HFFc6 (cell line): ENCODE measurements around the gene MRPL40. TPM values are rescaled to one million over a fixed set of nuclear protein-coding genes. Genes with fewer than 3 reads are reported as not detected.

Experiments
- DNase-seq: peaks from one replicate; pipeline ENCODE4 v3.0.0-alpha.2; 2018
- H3K27ac Mint-ChIP-seq: 2 replicates; pipeline ENCODE4 v1.8.0; 2020; ENCODE audit warnings: mild to moderate bottlenecking, mixed read lengths
- H3K27me3 Mint-ChIP-seq: 2 replicates; pipeline ENCODE4 v1.8.0; 2021; ENCODE audit warnings: mild to moderate bottlenecking, moderate library complexity, mixed read lengths; ENCODE audit not compliant: insufficient read depth
- H3K36me3 Mint-ChIP-seq: 2 replicates; pipeline ENCODE4 v1.8.0; 2021; ENCODE audit warnings: low read depth, mixed read lengths
- H3K4me1 Mint-ChIP-seq: 2 replicates; pipeline ENCODE4 v1.8.0; 2020; ENCODE audit warnings: low read depth, mixed read lengths
- H3K4me3 Mint-ChIP-seq: 2 replicates; pipeline ENCODE4 v1.8.0; 2020; ENCODE audit warnings: mild to moderate bottlenecking, moderate library complexity, mixed read lengths
- H3K9me3 Mint-ChIP-seq: 2 replicates; pipeline ENCODE4 v1.8.0; 2020; ENCODE audit warnings: mild to moderate bottlenecking, mixed read lengths
- CTCF ChIP-seq: fragments of 200-600 bp; sonication (generic); IDR thresholded peaks from 2 replicates; pipeline ENCODE4 v1.5.0; 2021; ENCODE audit warnings: antibody characterized with exemption, mild to moderate bottlenecking
- total RNA-seq, 6 experiments: library from RNA; stranded (reverse); fragmentation: NEBNext Ultra II Directional; extraction: Animal tissue kit (Norgen Biotek cat#: 25700); gene quantifications; 2 replicates in 1 of 6; 3 replicates in 5 of 6; pipeline ENCODE4 v1.2.3, GENCODE V29; 2021

The MRPL40 gene
- total RNA-seq, 6 experiments from 2014 or later = 44.6 to 52.6 (median 47.5) TPM

- Mint-ChIP-seq H3K36me3 (peaks cover 18% of the 10 kb centered on the region; the same call in 1 of the 2 replicates), H3K4me1 (peaks cover 48% of the 10 kb centered on the region), H3K9me3 (no peaks in the 10 kb centered on the region), H3K27me3 (no peaks in the 10 kb centered on the region; the same call in 1 of the 2 replicates), H3K27ac (peak overlapping the region; percentile 48), H3K4me3 (no peak overlapping the region; the same call in 1 of the 2 replicates)
- no peak for TF ChIP-seq CTCF
- DNase-seq = peak; percentile 28
Observed at GRCh38 chr22:19422440-19423301, 9.7 kb upstream of the MRPL40 start.

DNA sequence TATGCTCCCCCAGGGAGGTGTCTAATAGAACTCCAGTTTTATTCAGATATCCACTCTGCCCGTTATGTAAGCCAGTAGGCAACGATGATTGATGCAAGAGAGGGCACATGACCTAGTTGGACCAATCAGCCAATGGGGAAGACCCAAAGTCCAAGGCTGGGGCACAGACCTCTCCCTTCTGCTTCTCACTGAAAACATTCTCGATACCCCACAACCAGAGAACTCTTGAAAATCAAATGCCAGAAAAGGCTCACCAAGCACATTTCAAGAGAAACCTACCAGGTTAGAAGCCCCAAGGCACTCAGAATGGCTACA is 8.2 kb upstream of the MRPL40 start:
- no peak for TF ChIP-seq CTCF
- H3K9me3 Mint-ChIP-seq = no peaks in the 10 kb centered on the region
- H3K36me3 Mint-ChIP-seq = peaks cover 24% of the 10 kb centered on the region; the same call in 1 of the 2 replicates
- peaks cover 57% of the 10 kb centered on the region for H3K4me1 Mint-ChIP-seq
- no peak overlapping the region for H3K27ac Mint-ChIP-seq
- H3K27me3 Mint-ChIP-seq = no peaks in the 10 kb centered on the region; the same call in 1 of the 2 replicates
- H3K4me3 Mint-ChIP-seq = no peak overlapping the region
- no peak for DNase-seq

DNA sequence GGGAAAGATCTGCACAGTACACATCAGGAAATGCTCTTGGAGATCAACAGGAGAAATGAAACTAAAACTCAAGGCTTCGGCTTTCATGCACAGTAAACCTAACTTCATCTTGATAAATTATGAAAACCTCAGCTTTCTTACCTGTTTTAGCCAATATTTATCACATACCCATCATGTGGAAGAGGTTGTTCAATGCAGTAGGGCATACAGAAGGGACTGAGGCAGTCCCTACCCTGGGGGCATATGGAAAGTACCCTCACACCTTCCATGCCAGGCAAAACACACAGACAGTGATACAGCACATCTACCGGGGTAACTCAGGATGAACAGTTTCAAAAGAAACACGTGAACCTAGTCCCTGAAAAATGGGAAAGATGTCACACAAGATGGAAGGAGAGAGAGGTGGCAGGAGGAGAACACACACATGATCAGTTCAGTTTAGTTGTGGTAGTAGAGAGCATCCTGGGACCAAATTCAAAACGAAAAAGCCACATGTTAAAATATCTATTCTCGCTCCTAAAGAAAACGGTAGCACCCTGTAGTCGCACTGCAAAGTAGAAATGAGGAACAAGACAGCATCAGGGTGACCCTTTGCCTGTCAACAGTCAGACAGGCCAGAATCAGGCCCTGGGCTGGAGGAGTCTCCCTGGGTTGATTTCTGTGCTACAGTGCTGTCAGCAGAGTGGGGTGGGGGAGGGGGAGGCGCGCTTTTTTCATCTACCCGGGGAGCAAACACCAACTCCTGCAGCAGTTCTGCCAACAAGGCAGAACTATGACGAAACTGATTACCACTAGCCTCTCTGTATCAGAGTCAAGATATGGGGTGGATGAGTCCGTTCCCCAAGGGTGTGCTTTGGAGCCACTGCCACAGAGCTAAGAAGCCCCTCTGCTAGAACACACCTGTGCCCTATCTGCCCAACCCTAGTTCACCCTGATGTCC is 2.1 kb upstream of the MRPL40 start:
- Mint-ChIP-seq H3K27ac (peak overlapping the region; percentile 83), H3K9me3 (no peaks in the 10 kb centered on the region), H3K4me1 (peaks cover 53% of the 10 kb centered on the region), H3K4me3 (peak overlapping the region; percentile 89), H3K36me3 (peaks cover 23% of the 10 kb centered on the region; the same call in 1 of the 2 replicates), H3K27me3 (no peaks in the 10 kb centered on the region)
- peak; percentile 43 for DNase-seq
- no peak for TF ChIP-seq CTCF

- peak overlapping the region; percentile 83 for H3K27ac Mint-ChIP-seq
- peaks cover 52% of the 10 kb centered on the region for H3K4me1 Mint-ChIP-seq
- peak; percentile 14 for DNase-seq
- TF ChIP-seq CTCF = peak; percentile 74
- peak overlapping the region; percentile 89 for H3K4me3 Mint-ChIP-seq
- no peaks in the 10 kb centered on the region for H3K27me3 Mint-ChIP-seq
- H3K9me3 Mint-ChIP-seq = no peaks in the 10 kb centered on the region
- H3K36me3 Mint-ChIP-seq = peaks cover 28% of the 10 kb centered on the region; the same call in 1 of the 2 replicates
Observed at GRCh38 chr22:19430890-19431541, 1.3 kb upstream of the MRPL40 start.

- Mint-ChIP-seq H3K9me3 (no peaks in the 10 kb centered on the region), H3K27me3 (no peaks in the 10 kb centered on the region), H3K4me1 (peaks cover 45% of the 10 kb centered on the region), H3K36me3 (peaks cover 25% of the 10 kb centered on the region; the same call in 1 of the 2 replicates), H3K4me3 (peak within 1 kb of the TSS; percentile 89), H3K27ac (peak within 1 kb of the TSS; percentile 90)
- TF ChIP-seq CTCF = no peak
- peak; percentile 64 for DNase-seq
Observed at GRCh38 chr22:19431649-19432132, 654 bp upstream of the MRPL40 start, which contains the start of gene HIRA. TSS of gene HIRA (minus strand) at chr22:19431733. CDS start at chr22:19431476, 257 bp downstream.
